GM12874 (cell line): ENCODE data around the gene CNTLN.

Source experiments
- CTCF ChIP-seq: IDR thresholded peaks from 2 replicates; pipeline ENCODE4 v1.5.1; 2011; ENCODE audit warnings: low read depth, mild to moderate bottlenecking, control low read depth, low read length, moderate library complexity; ENCODE audit not compliant: insufficient read depth

The CNTLN gene

GRCh38 chr9:17472126-17472525, 337.3 kb downstream of the CNTLN start:
- TF ChIP-seq CTCF = no peak

- TF ChIP-seq CTCF = no peak
Observed at GRCh38 chr9:17476401-17476800, 341.6 kb downstream of the CNTLN start.

- TF ChIP-seq CTCF = no peak
Observed at GRCh38 chr9:17477816-17478215, 343.0 kb downstream of the CNTLN start.

GRCh38 chr9:17480966-17481365, 346.1 kb downstream of the CNTLN start:
- TF ChIP-seq CTCF = no peak

GRCh38 chr9:17481565-17481964, 346.7 kb downstream of the CNTLN start:
- no peak for TF ChIP-seq CTCF

- no peak for TF ChIP-seq CTCF
Observed at GRCh38 chr9:17484906-17485305, 350.1 kb downstream of the CNTLN start.

- TF ChIP-seq CTCF = no peak
Observed at GRCh38 chr9:17486396-17486795, 351.6 kb downstream of the CNTLN start.

- TF ChIP-seq CTCF = no peak
Observed at GRCh38 chr9:17487467-17487866, 352.6 kb downstream of the CNTLN start.
